GM12878 (cell line): ENCODE measurements around the gene RASGRF1. TPM values are rescaled to one million over a fixed set of nuclear protein-coding genes. Genes with fewer than 3 reads are reported as not detected.

ENCODE experiments used
- ATAC-seq: fragments of 200-7000 bp; cut with Tn5 transposase; 3 replicates; pipeline ENCODE4 v1.9.1; 2020; ENCODE audit warnings: mild to moderate bottlenecking, moderate library complexity
- BruUV-seq: library from RNA; stranded (reverse); fragments of 400-500 nt; replicated peaks from 2 replicates; lab custom pipeline; 2021; lab: Mats Ljungman, UMichigan
- CTCF ChIA-PET: fragments of 300-600 bp; sonication (Branson Sonifier 250); formaldehyde crosslinking; extraction: SDS; loops from one replicate; lab custom pipeline; 2021; ENCODE audit warnings: inconsistent platforms; lab: Yijun Ruan, JAX
- POLR2A ChIA-PET: fragments of 350-600 bp; formaldehyde crosslinking; extraction: SDS; loops from one replicate; lab custom pipeline; 2021; ENCODE audit warnings: inconsistent platforms; lab: Charles Lee
- RAD21 ChIA-PET: fragments of 300-600 bp; sonication (Branson Sonifier 250); formaldehyde crosslinking; loops from one replicate; lab custom pipeline; 2023; ENCODE audit warnings: antibody characterized with exemption; ENCODE audit not compliant: unreplicated experiment; lab: Charles Lee
- SMC1A ChIA-PET: fragments of 300-600 bp; sonication (Branson Sonifier 250); formaldehyde crosslinking; loops from one replicate; lab custom pipeline; 2023; ENCODE audit not compliant: unreplicated experiment, uncharacterized antibody; lab: Charles Lee
- DNase-seq: peaks from one replicate; pipeline ENCODE4 v3.0.0-alpha.2; 2011; ENCODE audit warnings: low read depth, low spot score
- FAIRE-seq: peaks from 3 replicates; lab custom pipeline; 2011; peaks lifted over from hg19 to GRCh38; lab: Jason Lieb, UNC
- H2AFZ ChIP-seq: 2 replicates; pipeline ENCODE4 v1.6.0; 2011; ENCODE audit warnings: low read depth, low read length, control low read depth; ENCODE audit not compliant: control insufficient read depth
- H3K27ac ChIP-seq: 2 replicates; pipeline ENCODE4 v1.5.1; 2011; ENCODE audit warnings: control low read depth; ENCODE audit not compliant: control insufficient read depth, insufficient read depth
- H3K27me3 ChIP-seq, 2 experiments: replicated peaks in 1 of 2; 2 replicates each; pipeline versions ENCODE4 v1.6.0 to v1.6.1; 2011; ENCODE audit warnings: low read length in 1 of 2; ENCODE audit not compliant: control insufficient read depth in 2 of 2, insufficient read depth in 2 of 2
- H3K36me3 ChIP-seq, 2 experiments: 2 replicates each; pipeline ENCODE4 v1.5.1; 2011; ENCODE audit warnings: low read length in 1 of 2; ENCODE audit not compliant: control insufficient read depth in 2 of 2, insufficient read depth in 2 of 2
- H3K4me1 ChIP-seq: 2 replicates; pipeline ENCODE4 v1.6.1; 2011; ENCODE audit warnings: mild to moderate bottlenecking, low read length, moderate library complexity, mixed read lengths; ENCODE audit not compliant: control insufficient read depth, insufficient read depth
- H3K4me2 ChIP-seq: 2 replicates; pipeline ENCODE4 v1.6.0; 2011; ENCODE audit warnings: control low read depth; ENCODE audit not compliant: control insufficient read depth, insufficient read depth
- H3K4me3 ChIP-seq: fragments of 200-600 bp; sonication (generic); 2 replicates; pipeline ENCODE4 v1.5.1; 2016
- H3K79me2 ChIP-seq: 2 replicates; pipeline ENCODE4 v1.6.0; 2011; ENCODE audit warnings: low read length; ENCODE audit not compliant: control insufficient read depth, insufficient read depth
- H3K9ac ChIP-seq: 2 replicates; pipeline ENCODE4 v1.8.0; 2011; ENCODE audit warnings: low read length, control low read depth, mixed read lengths; ENCODE audit not compliant: control insufficient read depth, insufficient read depth
- H3K9me3 ChIP-seq: replicated peaks from 3 replicates; pipeline ENCODE4 v1.5.1; 2011; ENCODE audit warnings: mild to moderate bottlenecking, low read length; ENCODE audit not compliant: control insufficient read depth, insufficient read depth
- H4K20me1 ChIP-seq: 2 replicates; pipeline ENCODE4 v1.6.0; 2011; ENCODE audit not compliant: control insufficient read depth, insufficient read depth
- CHD1 ChIP-seq: IDR thresholded peaks from 2 replicates; pipeline ENCODE4 v1.6.1; 2012; ENCODE audit warnings: low read depth, low read length, improper control_type of control experiment
- POLR2A ChIP-seq: IDR thresholded peaks from 2 replicates; pipeline ENCODE4 v1.6.1; 2011; ENCODE audit warnings: low read depth, mild to moderate bottlenecking, low read length
- RAD51 ChIP-seq: fragments of 450-650 bp; IDR thresholded peaks from 2 replicates; pipeline ENCODE4 v1.6.1; 2016; ENCODE audit warnings: moderate library complexity, mild to moderate bottlenecking, inconsistent platforms
- SREBF1 ChIP-seq: IDR thresholded peaks from 2 replicates; pipeline ENCODE4 v1.6.1; 2012; ENCODE audit warnings: mild to moderate bottlenecking, low read length
- WGBS: methylation state at CpG from one replicate; pipeline ENCODE4 v1.1.6; 2016; ENCODE audit warnings: low lambda C conversion rate; ENCODE audit not compliant: insufficient replicate concordance, insufficient coverage; ENCODE audit errors: missing lambda C conversion rate; 5-methylcytosine and 5-hydroxymethylcytosine counted together
- in situ Hi-C: fragments of 300-500 bp; cut with MboI; formaldehyde crosslinking; loops from 9 replicates; pipeline ENCODE4 v1.14.3; 2018; ENCODE audit warnings: mixed read lengths
- intact Hi-C: fragments of 100-400 bp; cut with micrococcal nuclease; formaldehyde crosslinking; loops from one replicate; pipeline ENCODE4 v1.14.2; 2022; ENCODE audit not compliant: unreplicated experiment
- polyA plus RNA-seq, 11 experiments: library from polyadenylated mRNA; depleted of rRNA in 4 of 11; unstranded in 6 of 11; stranded (reverse) in 5 of 11; fragments of >200 nt; fragmentation: Nextera tagmentation in 4 of 11; fragmentation: Illumina TruSeq in 1 of 11; extraction: Ambion mirVana in 4 of 11; extraction: Trizol in 1 of 11; gene quantifications; 1 replicate in 1 of 11; 2 replicates in 10 of 11; pipeline versions ENCODE4 v1.2.1 to v1.2.3, GENCODE V29; 2011 to 2016; ENCODE audit warnings: inconsistent platforms in 2 of 11, missing spikeins in 2 of 11, low read depth in 1 of 11
- total RNA-seq, 4 experiments: library from RNA; depleted of rRNA in 3 of 4; stranded (reverse); fragments of >200 nt in 3 of 4; fragmentation: Illumina TruSeq in 1 of 4; extraction: Trizol in 1 of 4; gene quantifications; 2 replicates each; pipeline versions ENCODE4 v1.2.1 to v1.2.3, GENCODE V29; 2013 to 2021
- TF ChIP-seq, protein P1 (sequence below): fragments of 450-650 bp; IDR thresholded peaks from 2 replicates; pipeline ENCODE4 v1.6.1; 2017; ENCODE audit warnings: mild to moderate bottlenecking, moderate library complexity
- TF ChIP-seq, protein P2 (sequence below): IDR thresholded peaks from 2 replicates; pipeline ENCODE4 v1.6.1; 2012; ENCODE audit warnings: mild to moderate bottlenecking, low read depth, low read length

The RASGRF1 gene
- total and polyA plus RNA-seq, 10 of the 15 experiments (the other 5 are each of a cell fraction or from before 2014, with no cell fraction given) = 0.20 to 1.9 (median 0.86) TPM

DNA sequence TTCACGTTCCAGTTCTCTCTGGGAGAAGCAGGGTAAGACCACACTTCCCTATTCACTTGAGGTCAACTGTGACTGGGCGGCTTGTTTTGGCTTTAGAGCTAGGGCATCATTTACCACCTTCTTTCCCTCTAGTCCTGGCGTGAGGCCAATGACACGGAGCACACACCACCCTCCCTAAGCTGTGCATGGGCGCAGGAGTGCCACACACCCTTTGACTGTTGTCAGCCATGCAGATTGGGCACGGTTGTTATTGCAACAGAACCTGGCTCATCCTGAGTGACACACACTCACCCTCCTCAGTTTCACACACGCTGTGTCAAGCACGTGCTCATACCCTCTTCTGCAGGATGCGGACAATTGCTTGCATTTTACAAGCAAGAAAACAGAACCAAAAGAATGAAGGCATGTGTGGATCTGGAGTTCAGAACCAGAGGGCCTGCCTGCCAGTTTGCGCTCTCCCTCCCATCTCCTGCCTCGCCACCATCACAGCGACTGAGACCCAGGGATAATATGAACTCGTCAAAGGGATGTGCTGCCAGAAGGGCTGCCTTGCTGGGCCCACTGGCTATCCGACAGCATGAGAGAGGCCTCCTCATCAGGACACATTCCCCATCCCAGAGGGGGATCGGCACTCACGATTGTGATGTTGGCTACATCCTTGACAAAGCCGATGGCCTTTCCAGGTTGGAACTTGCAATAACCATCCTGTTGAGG lies 163.3 kb downstream of the RASGRF1 start:
- H3K4me2 ChIP-seq = no peak overlapping the region
- SMC1A ChIA-PET = interaction anchor here (0.7 to 1.7 kb wide), 2 partner anchors 53 to 168 kb away, joined by 3 to 7 read pairs; no protein-coding TSS in a partner anchor
- CTCF ChIA-PET = interaction anchor here (1.5 to 2.7 kb wide), 3 partner anchors 17 to 80 kb away, joined by 5 to 9 read pairs (median 5); no protein-coding TSS in a partner anchor
- no peak overlapping the region for H2AFZ ChIP-seq
- H4K20me1 ChIP-seq = no peaks in the 10 kb centered on the region; the same call in 1 of the 2 replicates
- RAD21 ChIA-PET = no interaction called here
- no peak for DNase-seq
- no peaks in the 10 kb centered on the region for H3K9me3 ChIP-seq
- in situ Hi-C loops (no loop called here), intact Hi-C loops (no loop called here)
- no peak overlapping the region for H3K4me3 ChIP-seq
- no TSS peak for BruUV-seq
- no peak overlapping the region for H3K9ac ChIP-seq
- no peaks in the 10 kb centered on the region for H3K79me2 ChIP-seq
- WGBS = 82% methylated on average over 17 of the region's 17 CpGs
- POLR2A ChIA-PET = interaction anchor here (1.3 kb wide), 1 partner anchor 77 kb away, joined by 3 read pairs; no protein-coding TSS in a partner anchor
- no peak for ATAC-seq
- H3K4me1 ChIP-seq = no peaks in the 10 kb centered on the region; the same call in 1 of the 2 replicates
- FAIRE-seq = no peak
- H3K36me3 ChIP-seq = peaks cover 60 to 61% of the 10 kb centered on the region in 2 experiments
- TF ChIP-seq, protein P1, sequence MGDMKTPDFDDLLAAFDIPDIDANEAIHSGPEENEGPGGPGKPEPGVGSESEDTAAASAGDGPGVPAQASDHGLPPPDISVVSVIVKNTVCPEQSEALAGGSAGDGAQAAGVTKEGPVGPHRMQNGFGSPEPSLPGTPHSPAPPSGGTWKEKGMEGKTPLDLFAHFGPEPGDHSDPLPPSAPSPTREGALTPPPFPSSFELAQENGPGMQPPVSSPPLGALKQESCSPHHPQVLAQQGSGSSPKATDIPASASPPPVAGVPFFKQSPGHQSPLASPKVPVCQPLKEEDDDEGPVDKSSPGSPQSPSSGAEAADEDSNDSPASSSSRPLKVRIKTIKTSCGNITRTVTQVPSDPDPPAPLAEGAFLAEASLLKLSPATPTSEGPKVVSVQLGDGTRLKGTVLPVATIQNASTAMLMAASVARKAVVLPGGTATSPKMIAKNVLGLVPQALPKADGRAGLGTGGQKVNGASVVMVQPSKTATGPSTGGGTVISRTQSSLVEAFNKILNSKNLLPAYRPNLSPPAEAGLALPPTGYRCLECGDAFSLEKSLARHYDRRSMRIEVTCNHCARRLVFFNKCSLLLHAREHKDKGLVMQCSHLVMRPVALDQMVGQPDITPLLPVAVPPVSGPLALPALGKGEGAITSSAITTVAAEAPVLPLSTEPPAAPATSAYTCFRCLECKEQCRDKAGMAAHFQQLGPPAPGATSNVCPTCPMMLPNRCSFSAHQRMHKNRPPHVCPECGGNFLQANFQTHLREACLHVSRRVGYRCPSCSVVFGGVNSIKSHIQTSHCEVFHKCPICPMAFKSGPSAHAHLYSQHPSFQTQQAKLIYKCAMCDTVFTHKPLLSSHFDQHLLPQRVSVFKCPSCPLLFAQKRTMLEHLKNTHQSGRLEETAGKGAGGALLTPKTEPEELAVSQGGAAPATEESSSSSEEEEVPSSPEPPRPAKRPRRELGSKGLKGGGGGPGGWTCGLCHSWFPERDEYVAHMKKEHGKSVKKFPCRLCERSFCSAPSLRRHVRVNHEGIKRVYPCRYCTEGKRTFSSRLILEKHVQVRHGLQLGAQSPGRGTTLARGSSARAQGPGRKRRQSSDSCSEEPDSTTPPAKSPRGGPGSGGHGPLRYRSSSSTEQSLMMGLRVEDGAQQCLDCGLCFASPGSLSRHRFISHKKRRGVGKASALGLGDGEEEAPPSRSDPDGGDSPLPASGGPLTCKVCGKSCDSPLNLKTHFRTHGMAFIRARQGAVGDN = no peak
- TF ChIP-seq RAD51 (no peak), CHD1 (no peak), SREBF1 (no peak), POLR2A (peak; percentile 68)
- TF ChIP-seq, protein P2, sequence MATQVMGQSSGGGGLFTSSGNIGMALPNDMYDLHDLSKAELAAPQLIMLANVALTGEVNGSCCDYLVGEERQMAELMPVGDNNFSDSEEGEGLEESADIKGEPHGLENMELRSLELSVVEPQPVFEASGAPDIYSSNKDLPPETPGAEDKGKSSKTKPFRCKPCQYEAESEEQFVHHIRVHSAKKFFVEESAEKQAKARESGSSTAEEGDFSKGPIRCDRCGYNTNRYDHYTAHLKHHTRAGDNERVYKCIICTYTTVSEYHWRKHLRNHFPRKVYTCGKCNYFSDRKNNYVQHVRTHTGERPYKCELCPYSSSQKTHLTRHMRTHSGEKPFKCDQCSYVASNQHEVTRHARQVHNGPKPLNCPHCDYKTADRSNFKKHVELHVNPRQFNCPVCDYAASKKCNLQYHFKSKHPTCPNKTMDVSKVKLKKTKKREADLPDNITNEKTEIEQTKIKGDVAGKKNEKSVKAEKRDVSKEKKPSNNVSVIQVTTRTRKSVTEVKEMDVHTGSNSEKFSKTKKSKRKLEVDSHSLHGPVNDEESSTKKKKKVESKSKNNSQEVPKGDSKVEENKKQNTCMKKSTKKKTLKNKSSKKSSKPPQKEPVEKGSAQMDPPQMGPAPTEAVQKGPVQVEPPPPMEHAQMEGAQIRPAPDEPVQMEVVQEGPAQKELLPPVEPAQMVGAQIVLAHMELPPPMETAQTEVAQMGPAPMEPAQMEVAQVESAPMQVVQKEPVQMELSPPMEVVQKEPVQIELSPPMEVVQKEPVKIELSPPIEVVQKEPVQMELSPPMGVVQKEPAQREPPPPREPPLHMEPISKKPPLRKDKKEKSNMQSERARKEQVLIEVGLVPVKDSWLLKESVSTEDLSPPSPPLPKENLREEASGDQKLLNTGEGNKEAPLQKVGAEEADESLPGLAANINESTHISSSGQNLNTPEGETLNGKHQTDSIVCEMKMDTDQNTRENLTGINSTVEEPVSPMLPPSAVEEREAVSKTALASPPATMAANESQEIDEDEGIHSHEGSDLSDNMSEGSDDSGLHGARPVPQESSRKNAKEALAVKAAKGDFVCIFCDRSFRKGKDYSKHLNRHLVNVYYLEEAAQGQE = no peak
- H3K27ac ChIP-seq = no peak overlapping the region
- no peaks in the 10 kb centered on the region for H3K27me3 ChIP-seq
